Measurements from ENCODE around the gene ZG16B.

- TF ChIP-seq CTCF (IDR thresholded peaks at IDR 0.05) (peak in 5 of 6 experiments; percentile 9 to 68 (median 37)), POLR2A (IDR thresholded peaks at IDR 0.05) (no peak)
Observed at GRCh38 chr16:2854700-2855309, 24.7 kb downstream of the ZG16B start.
